Measurements from ENCODE around the gene LCK.

- TF ChIP-seq ZFP30 (CRISPR knock-in tag; IDR thresholded peaks at IDR 0.05) = no peak
- no peak for TF ChIP-seq ARNTL (CRISPR knock-in tag; IDR thresholded peaks at IDR 0.05; ENCODE audit: borderline replicate concordance, low read depth)
- TF ChIP-seq ZNF8 (CRISPR knock-in tag; IDR thresholded peaks at IDR 0.05) = no peak
- no peak for TF ChIP-seq TSHZ2 (CRISPR knock-in tag; IDR thresholded peaks at IDR 0.05)
- no peak for TF ChIP-seq SNAI2 (CRISPR knock-in tag; IDR thresholded peaks at IDR 0.05)
- no peak for TF ChIP-seq OSR1 (CRISPR knock-in tag; IDR thresholded peaks at IDR 0.05)
These were observed 56.3 kb downstream of the LCK start for GRCh38 chr1:32307324-32307723.

All from SK-N-SH treated with all-trans-retinoic acid at 6 μM for 48 hours (cell line).